ENCODE results near the gene SOBP. TPM values are rescaled to one million over a fixed set of nuclear protein-coding genes. Genes with fewer than 3 reads are reported as not detected.

The SOBP gene
- total and polyA plus RNA-seq, 2 experiments from 2014 or later = 1.5 to 3.0 TPM

GRCh38 chr6:107540465-107540857 is 50.5 kb downstream of the SOBP start:
- Histone ChIP-seq H3K9me2 (ENCODE audit: insufficient read depth) (no peaks in the 10 kb centered on the region), H2AFZ (no peak overlapping the region), H3K4me1 (ENCODE audit: insufficient read depth) (peaks cover 28% of the 10 kb centered on the region), H3K79me2 (replicated peaks; ENCODE audit: insufficient read depth) (no peaks in the 10 kb centered on the region), H3K27me3 (ENCODE audit: insufficient read depth) (no peaks in the 10 kb centered on the region), H3K4me2 (no peak overlapping the region), H3K27ac (ENCODE audit: low read depth) (no peak overlapping the region), H3K36me3 (ENCODE audit: insufficient read depth) (no peaks in the 10 kb centered on the region), H3K4me3 (no peak overlapping the region), H4K20me1 (replicated peaks; ENCODE audit: insufficient read depth) (no peaks in the 10 kb centered on the region), H3F3A (replicated peaks; ENCODE audit: low read depth) (no peaks in the 10 kb centered on the region)
- Mint-ChIP-seq H3K36me3 (ENCODE audit: low read depth) (no peaks in the 10 kb centered on the region), H3K27ac (no peak overlapping the region), H3K4me3 (no peak overlapping the region), H3K27me3 (ENCODE audit: insufficient read depth, low read depth, poor library complexity) (peaks cover 4% of the 10 kb centered on the region), H3K9me3 (no peaks in the 10 kb centered on the region), H3K4me1 (peaks cover 54% of the 10 kb centered on the region)
- TF ChIP-seq ETS1 (IDR thresholded peaks at IDR 0.05) (no peak), ZNF114 (CRISPR knock-in tag; IDR thresholded peaks at IDR 0.05) (no peak)
- ATAC-seq (no peak), DNase-seq (ENCODE audit: low spot score) (no peak)

- no peaks in the 10 kb centered on the region for H3K36me3 Mint-ChIP-seq (ENCODE audit: low read depth)
- no peaks in the 10 kb centered on the region for H3K9me2 ChIP-seq (ENCODE audit: insufficient read depth)
- H3K27me3 Mint-ChIP-seq (ENCODE audit: insufficient read depth, low read depth, poor library complexity) = peaks cover 4% of the 10 kb centered on the region
- H2AFZ ChIP-seq = no peak overlapping the region
- H3K27ac Mint-ChIP-seq = peak overlapping the region; percentile 5; the same call in 1 of the 2 replicates
- ATAC-seq (no peak), DNase-seq (ENCODE audit: low spot score) (no peak)
- H3K4me1 Mint-ChIP-seq = peaks cover 38% of the 10 kb centered on the region
- no peaks in the 10 kb centered on the region for H3K36me3 ChIP-seq (ENCODE audit: insufficient read depth)
- no peaks in the 10 kb centered on the region for H3K27me3 ChIP-seq (ENCODE audit: insufficient read depth)
- no peak overlapping the region for H3K27ac ChIP-seq (ENCODE audit: low read depth)
- H4K20me1 ChIP-seq (replicated peaks; ENCODE audit: insufficient read depth) = no peaks in the 10 kb centered on the region
- H3K9me3 Mint-ChIP-seq = no peaks in the 10 kb centered on the region
- peaks cover 12% of the 10 kb centered on the region; the same call in 1 of the 2 replicates for H3K4me1 ChIP-seq (ENCODE audit: insufficient read depth)
- no peaks in the 10 kb centered on the region for H3F3A ChIP-seq (replicated peaks; ENCODE audit: low read depth)
- no peak overlapping the region for H3K4me3 Mint-ChIP-seq
- H3K79me2 ChIP-seq (replicated peaks; ENCODE audit: insufficient read depth) = no peaks in the 10 kb centered on the region
- H3K4me3 ChIP-seq = no peak overlapping the region
- H3K4me2 ChIP-seq = no peak overlapping the region
- TF ChIP-seq STAT1 (IDR thresholded peaks at IDR 0.05; ENCODE audit: unreplicated experiment) (no peak), CREB1 (CRISPR knock-in tag; IDR thresholded peaks at IDR 0.05; ENCODE audit: low read depth) (no peak), CTCF (conservative IDR thresholded peaks at IDR 0.05; ENCODE audit: low read depth in 2 of 2) (no peak), ETS1 (IDR thresholded peaks at IDR 0.05) (no peak), ZNF331 (CRISPR knock-in tag; IDR thresholded peaks at IDR 0.05; ENCODE audit: low read depth) (no peak), EZH2phosphoT487 (IDR thresholded peaks at IDR 0.05; ENCODE audit: unreplicated experiment) (no peak), EZH2 (IDR thresholded peaks at IDR 0.05; ENCODE audit: low read depth, unreplicated experiment) (no peak), JUNB (IDR thresholded peaks at IDR 0.05; ENCODE audit: unreplicated experiment) (no peak), NANOG (IDR thresholded peaks at IDR 0.05; ENCODE audit: borderline replicate concordance) (no peak), REST (IDR thresholded peaks at IDR 0.05; ENCODE audit: unreplicated experiment) (no peak)
These were observed 52.3 kb downstream of the SOBP start for GRCh38 chr6:107542192-107542668.
